ENCODE measurements around the gene LRRC56. TPM values are rescaled to one million over a fixed set of nuclear protein-coding genes. Genes with fewer than 3 reads are reported as not detected.
A peak's percentile ranks its signal among the peaks of the same experiment; 100 is the strongest.
"Not testable (repeated sequence)": the region's sequence is repeated elsewhere in the genome, so short reads cannot be mapped to it uniquely, and the experiment has no call there.

Gene LRRC56
- polyA plus RNA-seq, 2 donors: 1.7 to 4.0 TPM

DNA sequence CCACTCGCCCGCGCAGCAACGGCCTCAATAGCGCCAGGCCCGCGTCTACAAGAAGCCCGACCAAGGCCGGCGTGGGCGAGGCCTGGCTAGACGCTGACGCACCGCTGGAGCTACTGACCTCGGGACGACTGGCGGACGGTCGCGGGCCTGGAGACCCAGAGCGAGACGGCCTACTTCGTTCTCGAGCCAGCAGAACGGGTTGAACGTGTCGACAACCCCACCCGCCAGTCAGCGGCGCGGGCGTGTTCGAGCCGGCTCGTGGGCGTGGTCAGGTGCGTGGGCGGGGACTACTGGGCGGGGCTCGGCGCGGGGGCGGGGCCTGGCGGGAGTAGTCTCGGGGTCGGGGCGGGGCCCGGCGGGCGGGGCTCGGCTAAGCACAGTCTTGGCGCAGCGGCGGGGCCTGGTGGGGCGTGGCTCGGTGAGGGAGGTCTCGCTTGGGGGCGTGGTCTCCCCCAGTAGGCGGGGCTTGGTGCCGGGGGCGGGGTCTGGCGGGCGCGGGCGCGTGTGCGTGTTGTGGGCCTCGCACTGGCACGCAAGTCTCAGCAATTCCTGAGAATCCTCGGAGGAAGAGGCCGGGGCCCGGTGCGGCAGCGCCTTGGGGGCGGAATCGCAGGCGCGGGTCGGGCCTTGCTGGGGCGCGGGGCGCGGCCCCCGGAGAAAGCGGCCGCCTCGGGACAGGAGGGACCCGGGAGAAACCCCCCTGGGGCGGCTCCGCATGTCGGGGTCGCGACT is 30.2 kb upstream of the LRRC56 start, which contains the start of gene RNH1:
Gene RNH1 (minus strand): TSS at position 248 of the 732 bp plus-strand sequence. CDS start 5,080 bp downstream, outside the sequence.
- H3K27me3 ChIP-seq (ENCODE audit: control insufficient read depth in 1 of 2, insufficient read depth in 2 of 2, low read length in 2 of 2): no peaks in the 10 kb centered on the region
- peaks cover 6 to 19% of the 10 kb centered on the region in 2 donors for H3K4me1 ChIP-seq (ENCODE audit: control insufficient read depth in 2 of 2, insufficient read depth in 2 of 2, low read length in 1 of 2)
- H3K36me3 ChIP-seq (ENCODE audit: control insufficient read depth in 2 of 2, insufficient read depth in 2 of 2, low read length in 1 of 2): peaks cover 0 to 3% of the 10 kb centered on the region in 2 donors
- no peaks in the 10 kb centered on the region for H3K9me3 ChIP-seq (ENCODE audit: control insufficient read depth in 2 of 2, insufficient read depth in 1 of 2, low read depth in 1 of 2, low read length in 1 of 2)
- H3K4me3 ChIP-seq (ENCODE audit: low read depth in 1 of 2, low read length in 2 of 2): peak within 1 kb of the TSS; percentile 70 to 85
- peak within 1 kb of the TSS; percentile 99 to 100 for H3K27ac ChIP-seq (ENCODE audit: low read depth in 2 of 2, low read length in 1 of 2)
- WGBS, 2 donors: 1% methylated on average over 72 to 93 of the region's 93 CpGs

GRCh38 chr11:507727-508515 is 29.4 kb upstream of the LRRC56 start:
- peaks cover 0 to 3% of the 10 kb centered on the region in 2 donors for H3K36me3 ChIP-seq (ENCODE audit: control insufficient read depth in 2 of 2, insufficient read depth in 2 of 2, low read length in 1 of 2)
- H3K4me3 ChIP-seq (ENCODE audit: low read depth in 1 of 2, low read length in 2 of 2): peak overlapping the region; percentile 55 to 59
- H3K9me3 ChIP-seq (ENCODE audit: control insufficient read depth in 2 of 2, insufficient read depth in 1 of 2, low read depth in 1 of 2, low read length in 1 of 2): no peaks in the 10 kb centered on the region
- peak overlapping the region; percentile 91 to 99 for H3K27ac ChIP-seq (ENCODE audit: low read depth in 2 of 2, low read length in 1 of 2)
- no peaks in the 10 kb centered on the region for H3K27me3 ChIP-seq (ENCODE audit: control insufficient read depth in 1 of 2, insufficient read depth in 2 of 2, low read length in 2 of 2)
- peaks cover under 1 to 15% of the 10 kb centered on the region in 2 donors for H3K4me1 ChIP-seq (ENCODE audit: control insufficient read depth in 2 of 2, insufficient read depth in 2 of 2, low read length in 1 of 2)
- WGBS, 2 donors: 38 to 44% methylated on average over 45 of the region's 45 CpGs

- Histone ChIP-seq H3K9me3 (ENCODE audit: control insufficient read depth in 2 of 2, insufficient read depth in 1 of 2, low read depth in 1 of 2, low read length in 1 of 2) (no peaks in the 10 kb centered on the region), H3K27me3 (ENCODE audit: control insufficient read depth in 1 of 2, insufficient read depth in 2 of 2, low read length in 2 of 2) (no peaks in the 10 kb centered on the region), H3K36me3 (ENCODE audit: control insufficient read depth in 2 of 2, insufficient read depth in 2 of 2, low read length in 1 of 2) (peaks cover 0 to 3% of the 10 kb centered on the region in 2 donors), H3K4me3 (ENCODE audit: low read depth in 1 of 2, low read length in 2 of 2) (no peak overlapping the region), H3K4me1 (ENCODE audit: control insufficient read depth in 2 of 2, insufficient read depth in 2 of 2, low read length in 1 of 2) (peaks cover 0 to 11% of the 10 kb centered on the region in 2 donors), H3K27ac (ENCODE audit: low read depth in 2 of 2, low read length in 1 of 2) (no peak overlapping the region)
- 88 to 92% methylated on average over 5 of the region's 5 CpGs for WGBS, 2 donors
These were observed 28.4 kb upstream of the LRRC56 start for GRCh38 chr11:508956-509355.

DNA sequence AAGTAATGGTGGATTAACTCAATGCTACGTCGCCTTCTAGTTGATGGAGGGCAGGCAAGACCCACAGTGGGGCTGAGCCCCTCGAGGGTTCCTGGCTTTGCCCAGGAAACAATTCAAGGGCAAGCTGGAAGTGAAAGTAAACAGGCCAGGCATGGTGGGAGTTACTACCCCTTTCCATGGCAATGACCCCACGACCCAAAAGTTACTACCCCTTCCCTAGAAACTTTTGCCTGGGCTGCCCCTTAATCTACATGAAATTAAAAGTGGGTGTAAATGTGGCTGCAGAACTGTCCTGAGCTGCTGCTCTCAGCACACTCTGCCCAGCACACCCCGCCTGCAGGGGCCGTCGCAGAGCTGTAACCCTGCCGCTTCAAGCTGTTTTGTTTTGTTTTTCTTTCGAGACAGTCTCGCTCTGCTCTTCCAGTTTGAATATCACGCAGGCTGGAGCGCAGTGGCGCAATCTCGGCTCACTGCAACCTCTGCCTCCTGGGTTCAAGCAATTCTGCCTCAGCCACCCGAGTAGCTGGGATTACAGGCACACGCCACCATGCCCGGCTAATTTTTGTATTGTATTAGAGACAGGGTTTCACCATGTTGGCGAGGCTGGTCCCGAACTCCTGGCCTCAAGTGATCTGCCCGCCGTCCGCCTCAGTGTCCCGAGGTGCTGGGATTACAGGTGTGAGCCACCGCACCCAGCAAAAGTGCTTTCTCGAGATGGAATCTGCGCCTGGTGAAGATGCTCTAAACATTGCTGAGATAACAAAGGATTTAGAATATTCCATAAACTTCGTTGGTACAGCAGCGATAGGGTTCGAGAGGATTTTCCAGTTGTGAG is 24.3 kb upstream of the LRRC56 start:
- Histone ChIP-seq H3K4me1 (ENCODE audit: control insufficient read depth in 2 of 2, insufficient read depth in 2 of 2, low read length in 1 of 2) (peaks cover 0 to 3% of the 10 kb centered on the region in 2 donors), H3K36me3 (ENCODE audit: control insufficient read depth in 2 of 2, insufficient read depth in 2 of 2, low read length in 1 of 2) (peaks cover 0 to 3% of the 10 kb centered on the region in 2 donors), H3K4me3 (ENCODE audit: low read depth in 1 of 2, low read length in 2 of 2) (no peak overlapping the region), H3K27ac (ENCODE audit: low read depth in 2 of 2, low read length in 1 of 2) (peak overlapping the region in 1 of 2 donors; percentile 99), H3K9me3 (ENCODE audit: control insufficient read depth in 2 of 2, insufficient read depth in 1 of 2, low read depth in 1 of 2, low read length in 1 of 2) (no peaks in the 10 kb centered on the region), H3K27me3 (ENCODE audit: control insufficient read depth in 1 of 2, insufficient read depth in 2 of 2, low read length in 2 of 2) (no peaks in the 10 kb centered on the region)
- WGBS, 2 donors: 92% methylated on average over 29 of the region's 29 CpGs

GRCh38 chr11:514606-515005 is 22.7 kb upstream of the LRRC56 start:
- no peaks in the 10 kb centered on the region for H3K9me3 ChIP-seq (ENCODE audit: control insufficient read depth in 2 of 2, insufficient read depth in 1 of 2, low read depth in 1 of 2, low read length in 1 of 2)
- no peak overlapping the region for H3K4me3 ChIP-seq (ENCODE audit: low read depth in 1 of 2, low read length in 2 of 2)
- 65 to 84% methylated on average over 10 of the region's 10 CpGs for WGBS, 2 donors
- peak overlapping the region; percentile 84 to 99 for H3K27ac ChIP-seq (ENCODE audit: low read depth in 2 of 2, low read length in 1 of 2)
- no peaks in the 10 kb centered on the region for H3K27me3 ChIP-seq (ENCODE audit: control insufficient read depth in 1 of 2, insufficient read depth in 2 of 2, low read length in 2 of 2)
- no peaks in the 10 kb centered on the region for H3K4me1 ChIP-seq (ENCODE audit: control insufficient read depth in 2 of 2, insufficient read depth in 2 of 2, low read length in 1 of 2)
- H3K36me3 ChIP-seq (ENCODE audit: control insufficient read depth in 2 of 2, insufficient read depth in 2 of 2, low read length in 1 of 2): peaks cover 0 to 3% of the 10 kb centered on the region in 2 donors

- no peaks in the 10 kb centered on the region for H3K9me3 ChIP-seq (ENCODE audit: control insufficient read depth in 2 of 2, insufficient read depth in 1 of 2, low read depth in 1 of 2, low read length in 1 of 2)
- 61 to 66% methylated on average over 6 of the region's 6 CpGs for WGBS, 2 donors
- H3K27ac ChIP-seq (ENCODE audit: low read depth in 2 of 2, low read length in 1 of 2): peak overlapping the region; percentile 87 to 99
These were observed 22.2 kb upstream of the LRRC56 start for GRCh38 chr11:515131-515530.

GRCh38 chr11:516400-516799 is 20.9 kb upstream of the LRRC56 start:
- WGBS, 2 donors: 95 to 97% methylated on average over 4 of the region's 4 CpGs
- Histone ChIP-seq H3K27me3 (ENCODE audit: control insufficient read depth in 1 of 2, insufficient read depth in 2 of 2, low read length in 2 of 2) (no peaks in the 10 kb centered on the region), H3K27ac (ENCODE audit: low read depth in 2 of 2, low read length in 1 of 2) (peak overlapping the region; percentile 84 to 87), H3K36me3 (ENCODE audit: control insufficient read depth in 2 of 2, insufficient read depth in 2 of 2, low read length in 1 of 2) (no peaks in the 10 kb centered on the region), H3K9me3 (ENCODE audit: control insufficient read depth in 2 of 2, insufficient read depth in 1 of 2, low read depth in 1 of 2, low read length in 1 of 2) (no peaks in the 10 kb centered on the region), H3K4me3 (ENCODE audit: low read depth in 1 of 2, low read length in 2 of 2) (no peak overlapping the region), H3K4me1 (ENCODE audit: control insufficient read depth in 2 of 2, insufficient read depth in 2 of 2, low read length in 1 of 2) (no peaks in the 10 kb centered on the region)

More at GRCh38 chr11:515131-515530, 22.2 kb upstream of the LRRC56 start:
- Histone ChIP-seq H3K36me3 (ENCODE audit: control insufficient read depth in 2 of 2, insufficient read depth in 2 of 2, low read length in 1 of 2) (no peaks in the 10 kb centered on the region), H3K4me3 (ENCODE audit: low read depth in 1 of 2, low read length in 2 of 2) (no peak overlapping the region), H3K27me3 (ENCODE audit: control insufficient read depth in 1 of 2, insufficient read depth in 2 of 2, low read length in 2 of 2) (no peaks in the 10 kb centered on the region), H3K4me1 (ENCODE audit: control insufficient read depth in 2 of 2, insufficient read depth in 2 of 2, low read length in 1 of 2) (no peaks in the 10 kb centered on the region)

DNA sequence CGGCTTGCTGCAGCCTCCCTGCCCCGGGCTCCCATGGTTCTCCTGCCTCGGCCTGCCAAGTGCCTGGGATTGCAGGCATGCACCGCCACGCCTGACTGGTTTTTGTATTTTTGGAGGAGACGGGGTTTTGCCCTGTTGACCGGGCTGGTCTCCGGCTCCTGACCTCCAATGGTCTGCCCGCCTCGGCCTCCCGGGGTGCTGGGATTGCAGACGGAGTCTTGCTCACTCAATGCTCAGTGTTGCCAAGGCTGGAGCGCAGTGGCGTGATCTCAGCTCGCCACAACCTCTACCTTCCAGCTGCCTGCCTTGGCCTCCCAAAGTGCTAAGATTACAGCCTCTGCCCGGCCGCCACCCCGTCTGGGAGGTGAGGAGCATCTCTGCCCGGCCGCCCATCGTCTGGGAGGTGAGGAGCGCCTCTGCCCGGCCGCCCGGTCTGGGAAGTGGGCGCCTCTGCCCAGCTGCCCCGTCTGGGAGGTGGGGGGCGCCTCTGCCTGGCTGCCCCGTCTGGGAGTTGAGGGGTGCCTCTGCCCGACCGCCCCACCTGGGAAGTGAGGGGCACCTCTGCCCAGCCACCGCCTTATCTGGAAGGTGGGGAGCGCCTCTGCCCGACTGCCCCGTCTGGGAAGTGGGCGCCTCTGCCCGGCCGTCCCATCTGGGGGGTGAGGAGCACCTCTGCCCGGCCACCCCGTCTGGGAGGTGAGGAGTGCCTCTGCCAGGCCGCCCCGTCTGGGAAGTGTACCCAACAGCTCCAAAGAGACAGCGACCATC is 20.2 kb upstream of the LRRC56 start:
- WGBS, 2 donors: 95 to 97% methylated on average over 38 to 43 of the region's 43 CpGs
- H3K27me3 ChIP-seq (ENCODE audit: control insufficient read depth in 1 of 2, insufficient read depth in 2 of 2, low read length in 2 of 2); H3K4me3 ChIP-seq (ENCODE audit: low read depth in 1 of 2, low read length in 2 of 2); H3K9me3 ChIP-seq (ENCODE audit: control insufficient read depth in 2 of 2, insufficient read depth in 1 of 2, low read depth in 1 of 2, low read length in 1 of 2); H3K4me1 ChIP-seq (ENCODE audit: control insufficient read depth in 2 of 2, insufficient read depth in 2 of 2, low read length in 1 of 2); H3K36me3 ChIP-seq (ENCODE audit: control insufficient read depth in 2 of 2, insufficient read depth in 2 of 2, low read length in 1 of 2): not testable (repeated sequence)
- peak overlapping the region; percentile 74 to 87 for H3K27ac ChIP-seq (ENCODE audit: low read depth in 2 of 2, low read length in 1 of 2)

Measured in esophagus (tissue), 2 donors.